Activated CD4-positive, alpha-beta T cell treated with anti-CD3 and anti-CD28 coated beads, Interleukin-2, Interleukin-6, amounts not matched to agents 100 ng/mL and 50 ng/mL, durations not matched to agents 16 hours and 8 hours (primary cell): ENCODE results near the gene WBP1.
"Not testable (repeated sequence)": the region's sequence is repeated elsewhere in the genome, so short reads cannot be mapped to it uniquely, and the experiment has no call there.

Source experiments
- DNase-seq: peaks from one replicate; pipeline ENCODE4 v3.0.0-alpha.2; 2020

Gene WBP1

DNA sequence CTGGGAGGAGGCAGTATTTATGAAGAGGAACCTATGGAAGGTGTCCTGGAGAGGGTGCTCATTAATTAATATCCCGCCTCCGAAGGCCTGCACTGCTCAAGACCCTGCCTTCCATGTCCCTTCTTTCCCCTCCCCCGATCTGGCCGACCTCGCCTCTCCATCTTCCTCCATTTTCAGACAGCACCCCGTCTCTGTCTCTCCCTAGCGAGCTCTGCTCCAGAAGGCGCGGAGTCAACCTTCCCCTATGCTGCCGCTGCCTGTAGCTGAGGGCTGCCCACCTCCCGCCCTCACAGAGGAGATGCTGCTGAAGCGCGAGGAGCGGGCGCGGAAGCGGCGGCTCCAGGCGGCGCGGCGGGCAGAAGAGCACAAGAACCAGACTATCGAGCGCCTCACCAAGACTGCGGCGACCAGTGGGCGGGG, 1.1 kb upstream of the WBP1 start:
- DNase-seq, result no peak

DNA sequence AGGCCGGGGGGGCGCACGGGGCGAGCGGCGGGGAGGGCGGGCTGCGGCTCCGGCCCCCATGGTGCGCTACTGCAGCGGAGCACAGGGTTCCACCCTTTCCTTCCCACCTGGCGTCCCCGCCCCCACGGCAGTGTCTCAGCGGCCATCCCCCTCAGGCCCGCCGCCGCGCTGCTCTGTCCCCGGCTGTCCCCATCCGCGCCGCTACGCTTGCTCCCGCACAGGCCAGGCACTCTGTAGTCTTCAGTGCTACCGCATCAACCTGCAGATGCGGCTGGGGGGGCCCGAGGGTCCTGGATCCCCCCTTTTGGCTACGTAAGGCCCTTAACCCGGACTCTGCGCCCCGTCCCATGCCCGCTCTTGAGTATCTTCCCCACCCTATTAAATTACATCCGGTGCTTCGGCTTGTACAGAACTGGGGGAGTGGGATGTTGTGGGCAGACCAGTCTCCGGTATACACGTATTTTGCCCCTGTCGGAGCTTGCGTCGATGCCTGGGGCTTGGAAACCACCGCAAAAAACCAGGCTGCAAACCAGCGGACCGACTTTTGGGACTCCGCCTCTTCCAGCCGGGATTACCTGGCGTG, 598 bp upstream of the WBP1 start:
- peak; percentile 83 for DNase-seq

DNA sequence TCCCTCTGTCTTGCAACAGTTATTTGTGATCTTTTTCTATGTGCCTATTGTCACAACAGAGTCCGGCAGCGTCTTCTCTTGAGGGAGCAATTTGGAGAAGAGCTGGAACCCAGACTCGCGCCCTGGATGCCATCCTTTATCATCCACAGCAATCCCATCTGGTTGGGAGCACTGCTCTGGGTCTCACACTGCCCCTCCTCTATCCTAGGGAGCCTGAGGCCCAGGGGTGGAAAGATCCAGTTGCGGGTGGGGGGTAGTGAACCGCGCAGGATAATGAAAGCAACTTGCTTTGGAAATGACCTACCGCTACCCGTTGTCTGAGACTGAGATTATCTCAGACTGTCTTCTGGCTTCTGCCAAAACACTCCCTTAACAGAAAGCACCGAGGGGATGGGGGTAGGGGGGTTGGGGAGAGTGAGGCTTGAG, 713 bp downstream of the WBP1 start:
- no peak for DNase-seq

DNA sequence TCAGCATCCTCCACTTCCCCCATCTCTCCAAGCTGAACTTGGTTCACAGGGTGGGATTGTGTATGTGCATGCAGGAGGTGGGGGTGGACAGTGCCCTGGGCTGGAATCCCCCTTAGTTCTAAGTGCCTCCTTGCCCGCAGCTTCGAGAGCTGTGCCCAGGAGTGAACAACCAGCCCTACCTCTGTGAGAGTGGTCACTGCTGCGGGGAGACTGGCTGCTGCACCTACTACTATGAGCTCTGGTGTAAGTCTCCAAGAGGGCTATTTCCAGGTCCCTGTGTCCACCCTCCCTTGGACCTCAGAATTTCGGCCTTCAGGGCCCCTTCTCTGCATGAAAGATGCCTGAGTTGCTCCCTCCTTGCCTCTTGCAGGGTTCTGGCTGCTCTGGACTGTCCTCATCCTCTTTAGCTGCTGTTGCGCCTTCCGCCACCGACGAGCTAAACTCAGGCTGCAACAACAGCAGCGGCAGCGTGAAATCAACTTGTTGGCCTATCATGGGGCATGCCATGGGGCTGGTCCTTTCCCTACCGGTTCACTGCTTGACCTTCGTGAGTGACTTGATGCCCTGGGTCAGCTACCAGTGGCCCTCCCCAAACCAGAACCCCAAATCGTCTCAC, 1.4 kb downstream of the WBP1 start:
- not testable (repeated sequence) for DNase-seq

DNA sequence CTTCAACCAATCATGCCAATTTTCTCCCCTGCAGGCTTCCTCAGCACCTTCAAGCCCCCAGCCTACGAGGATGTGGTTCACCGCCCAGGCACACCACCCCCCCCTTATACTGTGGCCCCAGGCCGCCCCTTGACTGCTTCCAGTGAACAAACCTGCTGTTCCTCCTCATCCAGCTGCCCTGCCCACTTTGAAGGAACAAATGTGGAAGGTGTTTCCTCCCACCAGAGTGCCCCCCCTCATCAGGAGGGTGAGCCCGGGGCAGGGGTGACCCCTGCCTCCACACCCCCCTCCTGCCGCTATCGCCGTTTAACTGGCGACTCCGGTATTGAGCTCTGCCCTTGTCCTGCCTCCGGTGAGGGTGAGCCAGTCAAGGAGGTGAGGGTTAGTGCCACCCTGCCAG, 1.9 kb downstream of the WBP1 start:
- not testable (repeated sequence) for DNase-seq

DNA sequence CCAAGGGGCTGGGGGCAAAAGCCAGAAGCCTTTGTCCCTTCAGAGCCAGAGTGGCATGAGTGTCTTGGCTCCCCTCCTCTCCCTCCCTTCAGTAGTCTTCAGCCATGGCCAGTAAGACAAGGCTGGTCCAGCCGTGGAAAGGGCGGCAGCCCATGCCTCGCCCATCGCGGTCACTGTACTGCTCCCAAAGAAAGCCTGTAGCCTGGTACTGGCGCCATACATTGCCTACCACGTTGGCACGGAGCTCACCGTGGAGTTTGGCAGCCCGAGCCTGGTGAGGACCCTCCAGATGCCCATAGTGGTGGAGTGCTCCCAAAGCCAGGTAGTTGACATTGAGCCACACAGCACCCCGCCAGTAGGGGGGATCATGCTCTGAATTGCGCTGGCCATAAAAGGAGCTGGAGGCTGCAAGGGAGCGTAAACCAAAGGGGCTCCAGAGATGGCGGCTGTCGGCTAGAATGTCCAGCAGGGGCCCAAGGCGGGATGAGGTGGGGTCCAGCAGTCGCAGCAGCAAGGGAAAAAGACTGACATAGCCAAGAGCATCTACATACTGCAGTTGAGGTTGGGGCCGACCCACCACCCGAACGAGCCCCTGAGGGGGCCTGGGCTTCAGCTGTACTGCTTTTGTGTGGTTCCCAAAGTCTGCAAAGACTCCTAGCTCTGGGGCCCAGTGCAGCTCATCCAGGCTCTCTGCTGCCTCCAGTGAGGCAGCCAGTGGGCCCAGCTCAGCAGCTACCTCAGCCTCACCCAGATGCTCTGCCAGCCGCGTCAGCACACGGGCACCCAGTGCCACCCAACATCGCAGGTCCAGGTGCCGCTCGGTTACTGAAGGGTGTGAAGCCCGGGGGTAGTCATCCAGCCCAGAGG, 3.2 kb downstream of the WBP1 start:
- no peak for DNase-seq

DNA sequence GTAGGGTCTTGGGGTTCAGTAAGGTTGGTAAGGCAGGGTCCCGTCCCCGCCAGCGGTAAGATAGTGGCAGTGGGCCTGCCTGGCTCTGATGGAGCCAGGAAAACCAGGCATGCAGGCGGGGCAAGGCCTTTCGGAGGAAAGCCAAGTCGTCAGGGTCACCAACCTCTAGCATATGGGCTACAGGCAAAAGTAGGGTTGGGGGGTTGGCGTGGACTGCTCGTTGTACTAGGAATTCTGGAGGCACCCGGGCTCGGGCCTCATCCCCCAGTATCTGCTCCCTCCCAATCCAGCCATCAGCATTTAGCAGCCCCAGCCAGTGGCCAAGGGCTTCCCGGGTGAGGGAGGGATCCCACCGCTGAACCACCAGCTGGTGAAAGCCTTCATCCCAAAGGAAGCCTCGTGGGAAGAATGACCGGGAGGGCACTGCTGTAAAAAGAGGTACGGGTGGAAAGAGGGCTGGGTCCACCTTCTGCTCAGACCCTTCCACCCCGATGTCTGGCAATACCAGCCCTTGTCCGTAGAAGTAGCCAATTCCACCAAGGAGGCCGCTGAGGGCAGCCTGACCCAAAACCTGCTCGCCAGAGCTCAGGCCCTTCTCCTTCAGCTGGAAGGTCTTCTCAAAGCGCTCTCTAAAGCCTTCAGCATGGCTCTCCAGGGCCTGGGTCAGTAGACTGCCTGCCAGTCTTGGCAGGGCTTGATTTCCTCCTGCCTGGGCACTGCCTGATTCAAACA, 4.0 kb downstream of the WBP1 start:
- DNase-seq, result no peak

DNA sequence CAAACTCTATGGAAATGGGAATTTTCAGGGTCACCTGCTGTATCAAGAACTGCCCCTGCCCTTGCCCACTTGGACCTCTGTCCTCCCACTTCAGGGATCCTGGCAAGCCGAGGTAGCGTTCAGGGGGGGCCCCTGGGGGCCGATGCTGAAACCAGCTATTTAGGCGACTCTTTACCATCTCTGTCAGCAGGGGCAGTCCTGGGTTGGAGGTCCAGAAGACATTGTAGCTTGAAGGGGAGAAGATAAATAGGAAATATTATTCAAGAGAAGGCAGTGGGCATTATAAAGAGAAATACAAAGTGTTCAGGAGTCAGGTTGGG, 4.5 kb downstream of the WBP1 start:
- no peak for DNase-seq

DNA sequence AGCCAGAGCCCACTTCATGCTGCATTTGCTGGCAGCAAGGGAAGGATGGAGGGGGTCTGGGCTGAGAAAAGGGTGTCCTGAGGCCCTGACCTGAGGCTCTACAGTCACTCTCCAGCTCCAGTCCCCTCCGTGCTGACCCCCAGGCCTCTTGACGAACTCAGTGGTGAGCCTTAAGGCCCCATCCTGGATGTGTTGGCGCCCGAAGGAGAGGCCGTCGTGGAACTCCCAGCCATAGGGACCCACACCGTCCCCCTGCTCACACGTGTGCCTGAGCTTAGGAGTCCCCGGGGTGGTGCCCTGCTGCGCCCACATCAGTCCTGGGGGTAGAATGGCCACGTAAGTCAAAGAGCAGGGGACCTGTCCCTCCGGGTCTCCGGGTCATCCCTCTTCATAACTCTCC, 6.2 kb downstream of the WBP1 start:
- DNase-seq, result no peak

DNA sequence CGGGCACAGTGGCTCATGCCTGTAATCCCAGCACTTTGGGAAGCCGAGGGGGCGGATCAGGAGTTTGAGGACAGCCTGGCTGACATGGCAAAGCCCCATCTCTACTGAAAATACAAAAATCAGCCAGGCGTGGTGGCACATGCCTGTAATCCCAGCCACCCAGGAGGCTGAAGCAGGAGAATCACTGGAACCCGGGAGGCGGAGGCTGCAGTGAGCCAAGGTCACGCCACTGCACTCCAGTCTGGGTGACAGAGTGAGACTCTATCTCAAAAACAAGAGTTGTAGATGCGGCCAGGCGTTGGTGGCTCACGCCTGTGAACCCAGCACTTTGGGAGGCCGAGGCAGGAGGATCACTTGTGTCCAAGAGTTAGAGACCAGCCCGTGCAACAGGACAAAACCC, 12.5 kb downstream of the WBP1 start:
- DNase-seq, result not testable (repeated sequence)

DNA sequence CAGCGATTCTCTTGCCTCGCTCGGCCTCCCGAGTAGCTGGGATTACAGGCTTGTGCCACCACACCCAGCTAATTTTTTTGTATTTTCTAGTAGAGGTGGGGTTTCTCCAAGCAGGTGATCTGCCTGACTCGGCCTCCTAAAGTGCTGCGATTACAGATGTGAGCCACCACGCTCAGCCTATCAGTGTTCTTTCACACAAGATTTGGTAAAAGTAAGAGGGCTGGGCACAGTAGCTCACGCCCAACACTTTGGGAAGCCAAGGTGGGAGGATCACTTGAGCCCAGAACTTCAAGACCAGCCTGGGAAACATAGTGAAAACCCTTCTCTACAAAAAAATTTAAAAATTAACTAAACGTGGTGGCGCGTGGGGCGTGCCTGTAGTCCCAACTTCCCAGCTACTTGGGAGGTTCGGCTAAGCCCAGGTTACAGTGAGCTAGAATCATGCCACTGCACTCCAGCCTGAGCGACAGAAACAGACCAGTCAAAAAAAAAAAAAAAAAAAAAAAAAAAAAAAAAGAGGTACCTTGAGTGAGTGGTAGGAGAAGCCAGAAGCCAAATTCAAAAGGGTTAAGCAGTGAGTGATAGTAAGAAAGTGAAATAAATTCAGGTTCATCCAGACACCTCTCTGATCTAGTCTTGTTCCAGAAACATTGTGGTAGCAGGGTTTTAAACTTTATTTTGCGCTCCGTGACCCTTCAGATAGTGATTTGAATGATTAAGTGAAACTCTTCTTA, 13.3 kb downstream of the WBP1 start:
- no peak for DNase-seq

DNA sequence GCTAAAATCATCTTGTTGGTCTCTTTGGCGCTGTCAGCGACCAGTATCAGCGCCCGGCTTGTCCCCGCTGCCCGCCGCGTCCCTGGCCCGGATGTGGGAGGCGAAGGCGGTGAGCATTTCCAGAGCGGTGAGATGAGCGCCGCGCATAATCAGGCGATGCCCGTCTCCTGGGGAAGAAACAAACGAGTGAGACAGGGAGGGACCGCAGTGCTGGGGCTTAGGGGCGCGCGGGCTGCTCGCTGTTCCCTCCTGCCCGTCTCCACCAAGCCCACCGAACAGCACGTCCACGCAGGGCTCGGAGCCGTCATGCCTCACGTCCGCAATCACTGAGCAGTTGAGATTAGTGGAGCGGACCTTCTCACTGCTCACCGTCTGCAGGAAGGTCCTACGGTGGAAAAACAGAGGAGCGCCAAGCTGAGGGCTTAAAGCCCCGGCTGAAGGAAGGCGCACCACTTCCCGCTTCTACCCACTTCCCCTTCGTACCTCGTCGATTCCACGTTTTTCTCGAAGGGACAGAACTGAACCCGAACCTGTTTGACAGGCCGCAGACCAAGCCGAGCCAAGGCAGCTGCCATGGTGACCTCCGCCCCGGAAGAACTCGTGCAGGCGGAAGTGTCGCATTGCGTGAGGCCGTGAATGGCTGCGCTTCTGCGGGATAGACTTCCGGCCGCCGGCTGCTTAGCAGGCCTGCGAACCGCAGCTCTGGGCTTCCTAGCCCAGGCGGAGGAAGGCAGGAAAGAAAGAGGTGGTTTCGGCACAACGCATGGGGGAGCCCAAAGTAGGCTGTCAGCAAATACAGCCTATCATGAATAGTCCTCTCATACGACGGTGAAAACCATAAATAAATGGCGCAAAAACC, 14.1 kb downstream of the WBP1 start, which contains the start of gene MRPL53:
Gene MRPL53, minus strand, starts transcription at position 595 of the 859 bp plus-strand sequence. Its CDS starts 20 bp downstream, at position 575.
- peak; percentile 97 for DNase-seq

DNA sequence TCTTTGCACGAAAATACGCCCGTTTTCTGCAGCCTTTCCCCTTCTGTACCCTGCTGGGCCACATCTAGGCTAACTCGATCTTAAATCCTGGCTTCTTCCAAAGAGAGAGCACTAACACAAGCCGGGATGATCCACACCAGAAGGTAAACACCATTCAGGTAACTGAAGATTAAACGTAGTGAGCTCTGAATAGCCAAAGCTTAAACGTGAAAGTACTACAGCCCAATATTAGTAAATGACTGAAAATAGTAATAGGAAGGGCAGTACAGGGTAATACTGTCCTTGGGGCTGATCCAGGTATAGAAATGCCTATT, 14.7 kb downstream of the WBP1 start:
- no peak for DNase-seq

DNA sequence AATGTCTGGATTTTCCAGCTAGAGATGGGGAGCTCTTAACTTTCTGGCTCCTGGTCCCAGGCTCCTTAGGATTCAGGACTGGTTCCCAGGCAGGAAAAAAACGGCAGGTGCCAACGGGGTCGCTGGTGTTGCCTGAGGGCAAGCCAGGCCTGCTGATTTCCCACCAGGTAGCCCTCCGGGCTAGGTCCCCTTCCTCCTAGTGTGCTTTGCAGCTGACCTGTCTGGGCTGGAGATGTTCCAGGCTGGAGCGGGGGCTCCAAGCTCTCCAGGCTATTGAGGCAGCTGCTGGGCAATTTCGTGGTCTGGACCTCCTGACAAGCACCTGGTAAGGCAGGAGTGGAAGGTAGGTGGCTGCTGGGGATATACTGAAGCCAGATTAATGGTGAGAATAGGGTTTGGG, 16.2 kb downstream of the WBP1 start:
- DNase-seq, result no peak

DNA sequence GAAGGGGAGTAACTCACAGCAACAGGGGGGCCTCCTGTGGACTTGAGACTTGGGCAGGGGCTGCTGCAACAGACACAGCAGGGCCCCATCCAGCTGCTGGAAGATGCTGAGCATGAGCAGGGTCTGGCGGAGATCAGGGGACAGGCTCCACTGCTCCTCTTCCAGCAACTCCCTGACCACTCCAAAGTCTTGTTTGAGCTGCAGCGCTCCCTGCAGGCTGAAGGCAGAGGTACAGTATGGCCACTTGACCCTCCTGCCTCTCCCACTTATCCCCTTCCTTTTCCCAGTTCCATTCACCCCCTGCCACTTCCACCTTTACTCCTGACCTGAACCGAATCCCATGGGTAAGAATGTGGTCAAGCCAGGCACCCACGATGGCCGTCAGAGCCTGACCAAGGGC, 16.7 kb downstream of the WBP1 start:
- no peak for DNase-seq

DNA sequence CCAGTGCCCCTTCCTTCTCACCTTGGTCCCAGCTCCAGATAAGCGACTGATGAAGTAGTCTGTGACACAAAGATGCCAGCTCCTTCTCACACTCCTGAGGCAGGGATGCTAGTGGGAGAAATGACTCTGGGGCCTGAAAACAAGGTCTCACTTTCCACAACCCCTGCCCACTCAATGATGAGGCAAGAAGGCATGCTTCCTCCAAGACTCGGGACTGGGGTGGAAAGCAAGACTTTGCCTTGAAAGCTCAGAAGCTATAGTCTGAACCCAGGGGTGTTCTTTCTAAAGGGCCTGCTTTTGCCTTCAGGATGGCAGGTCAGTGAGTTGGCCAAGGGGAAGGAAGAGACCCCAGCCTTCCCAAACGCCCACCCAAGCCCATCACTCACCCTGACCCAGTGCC, 23.2 kb downstream of the WBP1 start:
- no peak for DNase-seq

DNA sequence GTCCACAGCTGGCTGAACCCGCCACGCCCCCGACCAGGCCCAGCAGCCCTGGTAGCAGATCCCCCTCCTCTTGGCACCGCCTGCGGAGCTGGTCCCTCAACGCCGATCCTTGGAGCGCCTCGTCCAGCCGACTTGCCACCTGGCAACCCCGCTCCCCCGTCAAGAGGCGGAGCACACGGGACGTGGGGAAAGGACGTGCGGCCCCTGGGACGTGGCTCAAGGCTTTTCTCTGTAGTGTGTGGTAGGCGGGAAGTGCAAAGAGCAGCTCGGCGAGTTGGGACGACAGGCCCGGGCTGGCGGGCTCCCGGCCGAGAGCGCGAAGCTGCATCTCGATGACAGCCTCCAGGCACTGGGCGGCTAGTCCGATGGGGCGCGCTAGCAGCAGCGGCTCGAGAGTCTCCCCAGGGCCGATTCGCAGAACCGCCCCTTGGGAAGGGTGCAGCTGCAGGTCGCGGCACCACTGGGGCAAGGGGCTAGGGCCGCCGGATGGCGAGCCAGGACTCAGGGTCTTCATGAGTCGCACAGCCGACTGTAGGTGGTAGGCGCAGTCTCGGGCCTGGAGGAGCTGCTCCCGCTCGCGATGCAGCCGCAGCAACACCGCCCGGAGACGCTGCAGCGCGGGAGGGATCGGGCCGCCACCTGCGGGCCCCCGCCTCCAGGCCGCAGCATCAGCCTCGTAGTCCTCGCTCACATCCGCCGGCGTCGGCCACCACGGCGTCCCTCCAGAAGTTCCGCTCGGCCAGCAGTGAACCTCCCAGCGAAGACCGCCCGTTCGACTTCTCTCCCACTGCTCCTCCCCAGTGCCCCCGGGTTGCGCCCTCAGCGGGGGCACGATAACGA, 23.9 kb downstream of the WBP1 start:
- peak; percentile 69 for DNase-seq

DNA sequence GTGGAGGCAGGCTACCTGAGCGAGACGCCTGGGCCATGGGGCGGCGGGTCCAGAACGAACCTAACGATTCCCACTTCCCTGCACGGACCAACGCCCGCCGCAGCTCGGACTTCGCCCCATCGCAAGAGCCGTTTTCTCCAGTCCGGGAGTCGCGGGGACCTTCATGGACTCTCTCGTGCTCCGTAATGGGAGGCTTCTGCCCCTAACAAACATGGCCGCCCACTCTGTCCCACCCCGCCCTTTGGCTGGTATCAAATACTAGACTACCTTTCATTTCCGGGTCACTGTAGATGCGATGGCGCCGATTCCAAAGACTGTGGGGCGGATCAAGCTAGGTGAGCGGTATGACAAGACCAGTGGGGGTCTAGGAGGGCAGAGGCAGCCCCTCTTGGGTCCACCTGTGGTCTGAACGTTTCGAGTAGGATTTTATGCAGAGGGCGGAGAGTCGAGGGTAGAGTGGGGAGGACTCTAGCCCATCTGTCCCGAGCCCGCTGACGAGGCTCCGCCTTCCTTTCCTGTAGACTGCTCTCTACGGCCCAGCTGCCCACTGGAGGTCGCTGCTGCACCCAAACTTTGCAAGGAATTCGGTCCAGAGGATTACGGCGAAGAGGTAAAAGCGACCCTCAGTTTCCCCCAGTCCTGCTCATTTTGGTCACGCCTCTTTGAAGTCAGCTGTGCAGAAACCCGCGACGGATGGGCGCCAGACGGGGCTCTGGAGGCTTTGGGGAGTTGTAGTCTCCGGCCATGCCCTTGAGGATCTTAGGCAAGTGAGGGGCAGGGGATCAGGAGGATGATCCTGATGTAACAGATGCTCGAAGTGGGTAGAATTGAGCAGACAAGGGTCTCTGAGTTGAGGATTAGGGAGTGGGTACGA, 24.8 kb downstream of the WBP1 start, which contains the start of the genes CCDC142 and TTC31:
Gene CCDC142, minus strand, starts transcription at position 198 of the 874 bp plus-strand sequence. Its CDS starts 161 bp downstream, at position 37.
Gene TTC31, plus strand, starts transcription at position 281 of the 874 bp plus-strand sequence. Its CDS starts 15 bp downstream, at position 296.
- DNase-seq, result peak; percentile 96

DNA sequence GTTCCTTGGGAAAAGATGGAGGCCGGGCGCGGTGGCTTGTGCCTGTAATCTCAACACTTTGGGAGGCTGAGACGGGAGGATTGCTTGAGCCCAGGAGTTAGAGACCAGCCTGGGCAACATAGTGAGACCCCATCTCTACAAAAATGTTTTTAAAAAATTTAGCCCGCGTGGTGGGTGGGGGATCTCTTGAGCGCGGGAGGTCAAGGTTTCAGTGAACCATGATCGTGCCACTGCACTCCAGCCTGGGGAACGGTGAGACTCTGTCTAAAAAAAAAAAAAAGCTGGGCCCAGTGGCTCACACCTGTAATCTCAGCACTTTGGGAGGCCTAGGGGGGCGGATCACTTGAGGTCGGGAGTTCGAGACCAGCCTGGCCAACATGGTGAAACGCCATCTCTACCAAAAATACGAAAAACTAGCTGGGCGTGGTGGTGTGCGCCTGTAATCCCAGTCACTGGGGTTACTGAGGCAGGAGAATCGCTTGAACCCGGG, 25.5 kb downstream of the WBP1 start:
- not testable (repeated sequence) for DNase-seq
